K562 (cell line): ENCODE measurements around the gene KIF26B. TPM values are rescaled to one million over a fixed set of nuclear protein-coding genes. Genes with fewer than 3 reads are reported as not detected.

ENCODE experiments used
- ATAC-seq: fragments of 200-7000 bp; cut with Tn5 transposase; 3 replicates; pipeline ENCODE4 v1.9.1; 2020; ENCODE audit warnings: moderate library complexity
- BruUV-seq: library from RNA; stranded (reverse); fragments of 400-500 nt; replicated peaks from 2 replicates; lab custom pipeline; 2021; lab: Mats Ljungman, UMichigan
- CTCF ChIA-PET: fragments of 300-600 bp; formaldehyde crosslinking; extraction: SDS; loops from one replicate; lab custom pipeline; 2021; ENCODE audit warnings: low intra/inter-chr PET ratio; lab: Yijun Ruan, JAX
- POLR2A ChIA-PET: fragments of 300-600, 350-650 bp; sonication (Branson Sonifier 250); formaldehyde crosslinking; extraction: SDS; loops from one replicate; lab custom pipeline; 2021; ENCODE audit warnings: antibody characterized with exemption, inconsistent platforms; lab: Yijun Ruan, JAX
- DNase-seq, 4 experiments: peaks; one replicate each; pipeline versions ENCODE4 v3.0.0 to v3.0.0-alpha.2; 2011 to 2018; ENCODE audit warnings: low spot score in 3 of 4, mixed read lengths in 3 of 4; ENCODE audit errors: extremely low read depth in 1 of 4
- FAIRE-seq: peaks from 2 replicates; lab custom pipeline; 2011; peaks lifted over from hg19 to GRCh38; lab: Jason Lieb, UNC
- H2AFZ ChIP-seq: 2 replicates; pipeline ENCODE4 v1.6.0; 2011; ENCODE audit warnings: low read depth, low read length, control low read depth, inconsistent platforms
- H3K27ac ChIP-seq: fragments of 200-600 bp; 3 replicates; pipeline ENCODE4 v1.8.0; 2011; ENCODE audit warnings: low read depth, mild to moderate bottlenecking, control low read depth, inconsistent platforms, low read length, moderate library complexity, mixed read lengths; ENCODE audit errors: extremely low read depth
- H3K27me3 ChIP-seq, 2 experiments: fragments of 300-600 bp in 1 of 2; 2 replicates in 1 of 2; 3 replicates in 1 of 2; pipeline versions ENCODE4 v1.6.0 to v1.8.0; 2011; ENCODE audit warnings: inconsistent platforms in 2 of 2, low read length in 2 of 2, mild to moderate bottlenecking in 1 of 2, mixed read lengths in 1 of 2, moderate library complexity in 1 of 2; ENCODE audit not compliant: control insufficient read depth in 2 of 2, insufficient read depth in 2 of 2
- H3K36me3 ChIP-seq: fragments of 300-600 bp; 3 replicates; pipeline ENCODE4 v1.8.0; 2011; ENCODE audit warnings: mild to moderate bottlenecking, low read length, inconsistent platforms; ENCODE audit not compliant: control insufficient read depth, insufficient read depth
- H3K4me1 ChIP-seq, 2 experiments: fragments of 200-600 bp in 1 of 2; replicated peaks in 1 of 2; 2 replicates in 1 of 2; 3 replicates in 1 of 2; pipeline versions ENCODE4 v1.5.1 to v1.8.0; 2011; ENCODE audit warnings: inconsistent platforms in 2 of 2, low read length in 2 of 2, mild to moderate bottlenecking in 1 of 2, mixed read lengths in 1 of 2, moderate library complexity in 1 of 2; ENCODE audit not compliant: control insufficient read depth in 2 of 2, insufficient read depth in 2 of 2
- H3K4me2 ChIP-seq: 2 replicates; pipeline ENCODE4 v1.6.1; 2011; ENCODE audit warnings: low read length, control low read depth, inconsistent platforms, mixed read lengths; ENCODE audit not compliant: insufficient read depth
- H3K4me3 ChIP-seq: fragments of 200-600 bp; sonication (generic), shearing (Covaris generic); 2 replicates; pipeline ENCODE4 v1.5.1; 2016; ENCODE audit warnings: control low read depth, inconsistent platforms
- H3K79me2 ChIP-seq: fragments of 200-600 bp; 3 replicates; pipeline ENCODE4 v1.8.0; 2011; ENCODE audit warnings: low read length, inconsistent platforms; ENCODE audit not compliant: control insufficient read depth, insufficient read depth
- H3K9ac ChIP-seq, 2 experiments: 2 replicates each; pipeline versions ENCODE4 v1.6.0 to v1.6.1; 2011; ENCODE audit warnings: low read depth in 2 of 2, low read length in 2 of 2, control low read depth in 1 of 2, inconsistent platforms in 1 of 2, mild to moderate bottlenecking in 1 of 2, mixed read lengths in 1 of 2; ENCODE audit not compliant: insufficient read depth in 1 of 2
- H3K9me1 ChIP-seq: one replicate; pipeline ENCODE4 v1.6.0; 2011; ENCODE audit warnings: inconsistent platforms, mild to moderate bottlenecking, low read length, moderate library complexity; ENCODE audit not compliant: control insufficient read depth, insufficient read depth
- H3K9me3 ChIP-seq: replicated peaks from 2 replicates; pipeline ENCODE4 v1.5.1; 2011; ENCODE audit warnings: low read depth, low read length, inconsistent platforms; ENCODE audit not compliant: control insufficient read depth, insufficient read depth
- H4K20me1 ChIP-seq: replicated peaks from 2 replicates; pipeline ENCODE4 v1.6.1; 2011; ENCODE audit warnings: low read length, inconsistent platforms, mixed read lengths; ENCODE audit not compliant: control insufficient read depth, insufficient read depth
- ATF1 ChIP-seq, 2 experiments: fragments of 450-650 bp in 1 of 2; IDR thresholded peaks; 2 replicates each; pipeline ENCODE4 v1.6.1; 2016; ENCODE audit warnings: missing compliant biosample characterization in 1 of 2, missing genetic modification characterization in 1 of 2
- BRD9 ChIP-seq: fragments of 450-650 bp; IDR thresholded peaks from 2 replicates; pipeline ENCODE4 v1.6.1; 2018; ENCODE audit warnings: low read depth; ENCODE audit not compliant: partially characterized antibody
- CBX1 ChIP-seq: sonication (generic); IDR thresholded peaks from 2 replicates; pipeline ENCODE4 v1.6.1; 2016; ENCODE audit warnings: antibody characterized with exemption, low read depth, mild to moderate bottlenecking
- CC2D1A ChIP-seq: fragments of 450-650 bp; IDR thresholded peaks from 2 replicates; pipeline ENCODE4 v1.6.1; 2017; ENCODE audit warnings: mild to moderate bottlenecking
- ELF4 ChIP-seq: fragments of 450-650 bp; formaldehyde crosslinking; IDR thresholded peaks from 2 replicates; pipeline ENCODE4 v1.4.0; 2022; ENCODE audit warnings: missing genetic modification characterization
- KLF1 ChIP-seq: fragments of 450-650 bp; IDR thresholded peaks from 2 replicates; pipeline ENCODE4 v1.6.1; 2016; ENCODE audit warnings: missing genetic modification characterization, missing compliant biosample characterization
- NCOR1 ChIP-seq: fragments of 450-650 bp; IDR thresholded peaks from 2 replicates; pipeline ENCODE4 v1.6.1; 2016; ENCODE audit warnings: mild to moderate bottlenecking, moderate library complexity
- NR2F6 ChIP-seq: fragments of 450-650 bp; formaldehyde crosslinking; IDR thresholded peaks from 2 replicates; pipeline ENCODE4 v1.4.0; 2020; ENCODE audit warnings: mild to moderate bottlenecking
- SMC3 ChIP-seq: conservative IDR thresholded peaks from 2 replicates; pipeline ENCODE4 v1.6.1; 2011; ENCODE audit warnings: low read depth, low read length, improper control_type of control experiment; ENCODE audit not compliant: insufficient read depth
- SREBF1 ChIP-seq: fragments of 150-350 bp; IDR thresholded peaks from 2 replicates; pipeline ENCODE4 v1.6.1; 2014; ENCODE audit warnings: antibody characterized with exemption, low read depth, low read length, borderline replicate concordance
- ZNF217 ChIP-seq: sonication (generic); formaldehyde crosslinking; IDR thresholded peaks from 2 replicates; pipeline ENCODE4 v1.8.0; 2022; ENCODE audit warnings: mild to moderate bottlenecking, missing genetic modification reagents
- ZNF436 ChIP-seq: fragments of 250-450, 450-650 bp; sonication (Bioruptor Pico); formaldehyde crosslinking; IDR thresholded peaks from 2 replicates; pipeline ENCODE4 v1.7.0; 2020; ENCODE audit warnings: mild to moderate bottlenecking
- WGBS: fragments of 100-300 bp; shearing (Covaris generic); methylation state at CpG from one replicate; pipeline ENCODE4 v1.1.6; 2016; ENCODE audit warnings: low coverage, mixed read lengths; ENCODE audit not compliant: insufficient coverage; ENCODE audit errors: missing lambda C conversion rate; 5-methylcytosine and 5-hydroxymethylcytosine counted together
- in situ Hi-C: fragments of 300-500 bp; cut with MboI; formaldehyde crosslinking; loops from 4 replicates; pipeline ENCODE4 v1.15.0; 2018; ENCODE audit warnings: inconsistent platforms, mixed read lengths
- intact Hi-C: fragments of 100-400 bp; cut with micrococcal nuclease; formaldehyde crosslinking; loops from 2 replicates; pipeline ENCODE4 v1.14.2; 2022
- polyA plus RNA-seq, 8 experiments: library from polyadenylated mRNA; depleted of rRNA in 4 of 8; stranded (reverse) in 5 of 8; unstranded in 3 of 8; fragments of >200 nt; fragmentation: Nextera tagmentation in 2 of 8; fragmentation: Illumina TruSeq in 1 of 8; extraction: Ambion mirVana in 2 of 8; extraction: Trizol in 1 of 8; gene quantifications; 2 replicates each; pipeline versions ENCODE4 v1.2.1 to v1.2.3, GENCODE V29; 2011 to 2014; ENCODE audit warnings: inconsistent platforms in 1 of 8, missing spikeins in 1 of 8
- total RNA-seq, 7 experiments: library from RNA; depleted of rRNA in 6 of 7; stranded (reverse); fragments of >200 nt in 6 of 7; fragmentation: Illumina TruSeq in 2 of 7; extraction: Trizol in 2 of 7; gene quantifications; 2 replicates each; pipeline versions ENCODE4 v1.2.1 to v1.2.3, GENCODE V29; 2011 to 2021; ENCODE audit warnings: low replicate concordance in 1 of 7
- TF ChIP-seq, protein P1 (sequence below): fragments of 450-650 bp; IDR thresholded peaks from 2 replicates; pipeline ENCODE4 v1.6.1; 2018; ENCODE audit not compliant: partially characterized antibody
- TF ChIP-seq, protein P2 (sequence below): IDR thresholded peaks from 2 replicates; pipeline ENCODE4 v1.6.1; 2016; ENCODE audit warnings: missing genetic modification characterization, missing compliant biosample characterization

The KIF26B gene
- total and polyA plus RNA-seq, 9 of the 15 experiments (the other 6 are each of a cell fraction or from before 2014, with no cell fraction given) = 0.02 to 0.08 (median 0.03) TPM; not detected in 6

DNA sequence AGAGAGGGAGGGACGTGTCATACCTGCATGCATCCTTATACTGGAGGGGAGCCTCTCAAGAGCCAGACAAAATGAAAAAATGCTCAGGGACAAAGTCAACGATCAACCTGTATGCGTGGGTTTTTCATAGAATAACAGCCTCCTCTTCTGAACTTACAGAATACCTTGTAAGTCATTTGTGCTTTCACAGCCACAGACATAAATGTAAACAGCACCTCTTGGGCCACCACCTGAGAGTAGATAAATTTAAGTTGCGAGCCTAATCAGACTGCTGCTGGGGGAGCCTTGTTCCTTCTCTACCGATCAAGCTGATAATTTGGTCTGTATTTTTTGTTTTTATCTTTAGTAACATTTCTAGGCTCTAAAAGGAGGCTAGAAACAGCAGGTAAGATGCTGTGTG lies 223.1 kb downstream of the KIF26B start:
- H3K9me3 ChIP-seq = no peaks in the 10 kb centered on the region
- no peak overlapping the region for H3K27ac ChIP-seq
- no peak overlapping the region for H3K4me2 ChIP-seq
- 0 out of 2 replicates have a peak, but pooled peaks cover 3% of the 10 kb centered on the region for H4K20me1 ChIP-seq
- intact Hi-C loops = no loop called here
- POLR2A ChIA-PET = no interaction called here
- H2AFZ ChIP-seq = no peak overlapping the region
- CTCF ChIA-PET = no interaction called here
- no peaks in the 10 kb centered on the region for H3K79me2 ChIP-seq
- DNase-seq (no peak), ATAC-seq (no peak)
- H3K4me1 ChIP-seq = no peaks in the 10 kb centered on the region
- WGBS = 4% methylated on average over 5 of the region's 5 CpGs
- TF ChIP-seq ZNF436 (CRISPR knock-in tag) (no peak), CC2D1A (no peak), SMC3 (no peak), ZNF217 (CRISPR knock-in tag) (no peak), BRD9 (no peak), ELF4 (CRISPR knock-in tag) (no peak), ATF1 (CRISPR knock-in tag; IDR thresholded peaks at IDR 0.05) (no peak), ATF1 (tag; IDR thresholded peaks at IDR 0.05) (no peak), SREBF1 (no peak), NCOR1 (no peak), CBX1 (no peak), NR2F6 (CRISPR knock-in tag) (no peak), KLF1 (no peak)
- TF ChIP-seq, protein P1, sequence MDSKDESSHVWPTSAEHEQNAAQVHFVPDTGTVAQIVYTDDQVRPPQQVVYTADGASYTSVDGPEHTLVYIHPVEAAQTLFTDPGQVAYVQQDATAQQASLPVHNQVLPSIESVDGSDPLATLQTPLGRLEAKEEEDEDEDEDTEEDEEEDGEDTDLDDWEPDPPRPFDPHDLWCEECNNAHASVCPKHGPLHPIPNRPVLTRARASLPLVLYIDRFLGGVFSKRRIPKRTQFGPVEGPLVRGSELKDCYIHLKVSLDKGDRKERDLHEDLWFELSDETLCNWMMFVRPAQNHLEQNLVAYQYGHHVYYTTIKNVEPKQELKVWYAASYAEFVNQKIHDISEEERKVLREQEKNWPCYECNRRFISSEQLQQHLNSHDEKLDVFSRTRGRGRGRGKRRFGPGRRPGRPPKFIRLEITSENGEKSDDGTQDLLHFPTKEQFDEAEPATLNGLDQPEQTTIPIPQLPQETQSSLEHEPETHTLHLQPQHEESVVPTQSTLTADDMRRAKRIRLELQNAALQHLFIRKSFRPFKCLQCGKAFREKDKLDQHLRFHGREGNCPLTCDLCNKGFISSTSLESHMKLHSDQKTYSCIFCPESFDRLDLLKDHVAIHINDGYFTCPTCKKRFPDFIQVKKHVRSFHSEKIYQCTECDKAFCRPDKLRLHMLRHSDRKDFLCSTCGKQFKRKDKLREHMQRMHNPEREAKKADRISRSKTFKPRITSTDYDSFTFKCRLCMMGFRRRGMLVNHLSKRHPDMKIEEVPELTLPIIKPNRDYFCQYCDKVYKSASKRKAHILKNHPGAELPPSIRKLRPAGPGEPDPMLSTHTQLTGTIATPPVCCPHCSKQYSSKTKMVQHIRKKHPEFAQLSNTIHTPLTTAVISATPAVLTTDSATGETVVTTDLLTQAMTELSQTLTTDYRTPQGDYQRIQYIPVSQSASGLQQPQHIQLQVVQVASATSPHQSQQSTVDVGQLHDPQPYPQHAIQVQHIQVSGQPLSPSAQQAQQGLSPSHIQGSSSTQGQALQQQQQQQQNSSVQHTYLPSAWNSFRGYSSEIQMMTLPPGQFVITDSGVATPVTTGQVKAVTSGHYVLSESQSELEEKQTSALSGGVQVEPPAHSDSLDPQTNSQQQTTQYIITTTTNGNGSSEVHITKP = no peak
- TF ChIP-seq, protein P2, sequence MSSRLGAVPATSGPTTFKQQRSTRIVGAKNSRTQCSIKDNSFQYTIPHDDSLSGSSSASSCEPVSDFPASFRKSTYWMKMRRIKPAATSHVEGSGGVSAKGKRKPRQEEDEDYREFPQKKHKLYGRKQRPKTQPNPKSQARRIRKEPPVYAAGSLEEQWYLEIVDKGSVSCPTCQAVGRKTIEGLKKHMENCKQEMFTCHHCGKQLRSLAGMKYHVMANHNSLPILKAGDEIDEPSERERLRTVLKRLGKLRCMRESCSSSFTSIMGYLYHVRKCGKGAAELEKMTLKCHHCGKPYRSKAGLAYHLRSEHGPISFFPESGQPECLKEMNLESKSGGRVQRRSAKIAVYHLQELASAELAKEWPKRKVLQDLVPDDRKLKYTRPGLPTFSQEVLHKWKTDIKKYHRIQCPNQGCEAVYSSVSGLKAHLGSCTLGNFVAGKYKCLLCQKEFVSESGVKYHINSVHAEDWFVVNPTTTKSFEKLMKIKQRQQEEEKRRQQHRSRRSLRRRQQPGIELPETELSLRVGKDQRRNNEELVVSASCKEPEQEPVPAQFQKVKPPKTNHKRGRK (tag) = no peak
- TF ChIP-seq, all 486 proteins: peak for 0
- Histone ChIP-seq H3K36me3 (no peaks in the 10 kb centered on the region), H3K9ac (no peak overlapping the region), H3K4me3 (no peak overlapping the region), H3K27me3 (peaks cover 43 to 50% of the 10 kb centered on the region in 2 experiments), H3K9me1 (no peaks in the 10 kb centered on the region)
- no peak for FAIRE-seq
- BruUV-seq = no TSS peak
- in situ Hi-C loops = no loop called here
